ENCODE data around the gene UPF1. TPM values are rescaled to one million over a fixed set of nuclear protein-coding genes. Genes with fewer than 3 reads are reported as not detected.
A peak's percentile ranks its signal among the peaks of the same experiment; 100 is the strongest.

The UPF1 gene
- polyA plus RNA-seq, 3 donors: 2.6 to 43.7 (median 3.2) TPM

GRCh38 chr19:18834644-18834984 lies 2.9 kb downstream of the UPF1 start:
- TF ChIP-seq CTCF (IDR thresholded peaks at IDR 0.05): no peak
- H2AFZ ChIP-seq (ENCODE audit: insufficient read depth, low read depth, low read length, poor library complexity, severe bottlenecking): no peak overlapping the region
- H3K4me3 Mint-ChIP-seq: peak overlapping the region in 1 of 2 donors; percentile 28
- H3K79me2 ChIP-seq (ENCODE audit: insufficient read depth, low read length): peaks cover 83% of the 10 kb centered on the region
- H3K36me3 Mint-ChIP-seq: peaks cover 29 to 49% of the 10 kb centered on the region in 2 donors
- peaks cover 17 to 54% of the 10 kb centered on the region in 2 donors for H3K36me3 ChIP-seq (replicated peaks in 1 of 2; ENCODE audit: control insufficient read depth in 1 of 2, insufficient read depth in 2 of 2, low read length in 2 of 2)
- WGBS (ENCODE audit: insufficient coverage): 73% methylated on average over 3 of the region's 4 CpGs
- intact Hi-C loops (cut with micrococcal nuclease): no loop called here
- no peaks in the 10 kb centered on the region for H3K27me3 ChIP-seq (ENCODE audit: control insufficient read depth in 2 of 2, insufficient read depth in 2 of 2, low read length in 2 of 2)
- peaks cover 73% of the 10 kb centered on the region for H4K20me1 ChIP-seq (ENCODE audit: insufficient read depth, low read length)
- DNase-seq: no peak
- peak overlapping the region; percentile 89 for H3K9ac ChIP-seq (ENCODE audit: insufficient read depth, low read length, poor library complexity, severe bottlenecking)
- H3K27me3 Mint-ChIP-seq (ENCODE audit: low read depth in 3 of 3): peaks cover 5 to 8% (median 6%) of the 10 kb centered on the region in 3 donors
- H3K4me3 ChIP-seq (replicated peaks in 1 of 3; ENCODE audit: low read depth in 2 of 3, low read length in 3 of 3): peak overlapping the region in 1 of 3 experiments; percentile 90
- H3K4me2 ChIP-seq (replicated peaks; ENCODE audit: extremely low read depth, low read length, poor library complexity, severe bottlenecking): peak overlapping the region; percentile 83
- peaks cover 24 to 41% of the 10 kb centered on the region in 2 donors for H3K4me1 ChIP-seq (ENCODE audit: control insufficient read depth in 1 of 2, insufficient read depth in 2 of 2, low read length in 2 of 2)
- no peaks in the 10 kb centered on the region for H3K9me3 ChIP-seq (replicated peaks in 1 of 2; ENCODE audit: control insufficient read depth in 1 of 2, insufficient read depth in 1 of 2, low read length in 2 of 2)
- H3K27ac Mint-ChIP-seq: peak overlapping the region in 2 of 7 donors; percentile 4 to 46
- peaks cover 61% of the 10 kb centered on the region for H3K4me1 Mint-ChIP-seq
- H3K27ac ChIP-seq (ENCODE audit: low read depth in 1 of 2, low read length in 2 of 2): peak overlapping the region in 1 of 2 donors; percentile 79
- no peaks in the 10 kb centered on the region for H3K9me3 Mint-ChIP-seq

- peak overlapping the region; percentile 21 for H3K9ac ChIP-seq (ENCODE audit: insufficient read depth, low read length, poor library complexity, severe bottlenecking)
- H3K36me3 ChIP-seq (replicated peaks in 1 of 2; ENCODE audit: control insufficient read depth in 1 of 2, insufficient read depth in 2 of 2, low read length in 2 of 2): peaks cover 17 to 62% of the 10 kb centered on the region in 2 donors
- no peaks in the 10 kb centered on the region for H3K27me3 ChIP-seq (ENCODE audit: control insufficient read depth in 2 of 2, insufficient read depth in 2 of 2, low read length in 2 of 2)
- Mint-ChIP-seq H3K27me3 (ENCODE audit: low read depth in 3 of 3) (peaks cover 0 to 4% (median 0%) of the 10 kb centered on the region in 3 donors), H3K9me3 (peaks cover 0 to 2% (median 0%) of the 10 kb centered on the region in 7 donors), H3K27ac (peak overlapping the region in 5 of 7 donors; percentile 24 to 66 (median 53)), H3K4me3 (no peak overlapping the region), H3K36me3 (peaks cover 27 to 65% of the 10 kb centered on the region in 2 donors), H3K4me1 (peaks cover 67% of the 10 kb centered on the region)
- H4K20me1 ChIP-seq (ENCODE audit: insufficient read depth, low read length): peaks cover 100% of the 10 kb centered on the region
- no peak for TF ChIP-seq CTCF (IDR thresholded peaks at IDR 0.05)
- WGBS (ENCODE audit: insufficient coverage): 92% methylated on average over 13 of the region's 15 CpGs
- H3K4me1 ChIP-seq (ENCODE audit: control insufficient read depth in 1 of 2, insufficient read depth in 2 of 2, low read length in 2 of 2): peaks cover 0 to 18% of the 10 kb centered on the region in 2 donors
- H3K9me3 ChIP-seq (replicated peaks in 1 of 2; ENCODE audit: control insufficient read depth in 1 of 2, insufficient read depth in 1 of 2, low read length in 2 of 2): no peaks in the 10 kb centered on the region
- DNase-seq: peak in 1 of 3 donors; percentile 2
- H3K79me2 ChIP-seq (ENCODE audit: insufficient read depth, low read length): peaks cover 100% of the 10 kb centered on the region
- H2AFZ ChIP-seq (ENCODE audit: insufficient read depth, low read depth, low read length, poor library complexity, severe bottlenecking): no peak overlapping the region
- H3K4me2 ChIP-seq (replicated peaks; ENCODE audit: extremely low read depth, low read length, poor library complexity, severe bottlenecking): no peak overlapping the region
- peak overlapping the region in 1 of 2 donors; percentile 42 for H3K27ac ChIP-seq (ENCODE audit: low read depth in 1 of 2, low read length in 2 of 2)
- intact Hi-C loops (cut with micrococcal nuclease): loop anchor here in 1 of 2 donors (10.0 kb wide), 1 partner anchor 135 kb away; no protein-coding TSS in a partner anchor
- H3K4me3 ChIP-seq (replicated peaks in 1 of 3; ENCODE audit: low read depth in 2 of 3, low read length in 3 of 3): no peak overlapping the region
Measured at GRCh38 chr19:18839465-18840287, 7.9 kb downstream of the UPF1 start.

All from CD14-positive monocyte (primary cell).